Hepatocyte (in vitro differentiated cells): Measurements from ENCODE around the gene ITGB4.

ENCODE experiments used
- EZH2phosphoT487 ChIP-seq: fragments of 200-600 bp; sonication (generic); IDR thresholded peaks from one replicate; pipeline ENCODE4 v1.6.1; 2018; ENCODE audit warnings: antibody characterized with exemption, mild to moderate bottlenecking, low read depth, moderate library complexity; ENCODE audit not compliant: unreplicated experiment, severe bottlenecking
- TF ChIP-seq, protein P1 (sequence below): fragments of 200-600 bp; sonication (generic); IDR thresholded peaks from 2 replicates; pipeline ENCODE4 v1.5.1; 2016; ENCODE audit warnings: antibody characterized with exemption, mild to moderate bottlenecking; ENCODE audit not compliant: poor library complexity

DNA sequence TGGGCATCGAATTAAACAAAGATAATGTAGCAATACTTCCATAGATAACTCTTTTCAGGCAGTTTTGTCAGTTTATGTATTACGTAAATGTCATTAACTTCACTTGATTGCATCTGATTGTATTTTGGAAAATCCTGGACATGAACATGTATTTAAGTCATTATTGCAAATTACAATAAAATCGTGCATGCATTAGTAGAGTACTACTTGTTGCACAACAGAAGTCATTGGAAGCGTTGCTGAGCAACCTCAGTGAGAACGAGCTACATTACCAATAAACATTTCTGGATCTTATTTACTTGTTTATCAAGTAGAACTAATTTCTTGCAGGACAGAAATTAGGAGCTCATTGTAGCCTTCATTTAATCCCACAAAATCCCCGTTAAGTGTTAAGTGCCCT lies 70.0 kb downstream of the ITGB4 start:
- TF ChIP-seq, protein P1, sequence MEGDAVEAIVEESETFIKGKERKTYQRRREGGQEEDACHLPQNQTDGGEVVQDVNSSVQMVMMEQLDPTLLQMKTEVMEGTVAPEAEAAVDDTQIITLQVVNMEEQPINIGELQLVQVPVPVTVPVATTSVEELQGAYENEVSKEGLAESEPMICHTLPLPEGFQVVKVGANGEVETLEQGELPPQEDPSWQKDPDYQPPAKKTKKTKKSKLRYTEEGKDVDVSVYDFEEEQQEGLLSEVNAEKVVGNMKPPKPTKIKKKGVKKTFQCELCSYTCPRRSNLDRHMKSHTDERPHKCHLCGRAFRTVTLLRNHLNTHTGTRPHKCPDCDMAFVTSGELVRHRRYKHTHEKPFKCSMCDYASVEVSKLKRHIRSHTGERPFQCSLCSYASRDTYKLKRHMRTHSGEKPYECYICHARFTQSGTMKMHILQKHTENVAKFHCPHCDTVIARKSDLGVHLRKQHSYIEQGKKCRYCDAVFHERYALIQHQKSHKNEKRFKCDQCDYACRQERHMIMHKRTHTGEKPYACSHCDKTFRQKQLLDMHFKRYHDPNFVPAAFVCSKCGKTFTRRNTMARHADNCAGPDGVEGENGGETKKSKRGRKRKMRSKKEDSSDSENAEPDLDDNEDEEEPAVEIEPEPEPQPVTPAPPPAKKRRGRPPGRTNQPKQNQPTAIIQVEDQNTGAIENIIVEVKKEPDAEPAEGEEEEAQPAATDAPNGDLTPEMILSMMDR, result no peak
- TF ChIP-seq EZH2phosphoT487, result no peak
